HG03432 (cell line): ENCODE measurements around the gene HPCA.
"Not testable (repeated sequence)": the region's sequence is repeated elsewhere in the genome, so short reads cannot be mapped to it uniquely, and the experiment has no call there.

Experiments
- ATAC-seq: cut with Tn5 transposase; IDR thresholded peaks from one replicate; pipeline ENCODE4 v1.9.1; 2021; ENCODE audit warnings: mild to moderate bottlenecking, moderate library complexity; ENCODE audit not compliant: unreplicated experiment

The HPCA gene

GRCh38 chr1:32900956-32901822 lies 14.9 kb downstream of the HPCA start, which contains the start of gene TMEM54:
Gene TMEM54 (minus strand): TSS chr1:32901389. CDS start chr1:32901238, 151 bp downstream.
- ATAC-seq = no peak

DNA sequence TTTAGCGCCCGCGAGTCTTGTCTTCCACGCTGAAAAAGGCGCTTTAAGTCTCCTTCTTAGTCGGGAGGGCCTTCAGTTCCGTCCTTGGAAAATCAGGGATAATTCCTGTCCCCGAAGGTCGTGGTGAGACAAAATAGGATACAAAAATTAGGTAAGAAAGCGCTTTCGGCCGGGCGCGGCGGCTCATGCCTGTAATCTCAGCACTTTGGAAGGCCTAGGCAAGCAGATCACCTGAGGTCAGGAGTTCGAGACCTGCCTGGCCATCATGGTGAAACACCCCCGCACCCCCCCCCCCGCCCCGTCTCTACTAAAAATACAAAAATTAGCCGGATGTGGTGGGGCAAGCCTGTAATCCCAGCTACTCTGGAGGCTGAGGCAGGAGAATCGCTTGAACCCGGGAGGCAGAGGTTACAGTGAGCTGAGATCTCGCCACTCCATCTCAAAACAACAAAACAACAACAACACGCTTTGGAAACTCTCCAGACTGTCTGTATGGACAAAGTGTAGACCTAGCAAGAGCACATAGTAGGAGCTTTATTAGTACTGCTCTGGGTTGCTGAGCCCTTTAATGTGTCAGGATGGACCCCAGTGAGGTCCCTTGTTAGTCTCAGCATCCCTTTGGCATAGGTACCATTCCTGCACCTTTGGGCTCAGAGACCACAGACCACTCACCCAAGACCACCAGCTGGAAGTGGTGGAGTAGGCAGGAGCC lies 15.7 kb downstream of the HPCA start:
- ATAC-seq = no peak

DNA sequence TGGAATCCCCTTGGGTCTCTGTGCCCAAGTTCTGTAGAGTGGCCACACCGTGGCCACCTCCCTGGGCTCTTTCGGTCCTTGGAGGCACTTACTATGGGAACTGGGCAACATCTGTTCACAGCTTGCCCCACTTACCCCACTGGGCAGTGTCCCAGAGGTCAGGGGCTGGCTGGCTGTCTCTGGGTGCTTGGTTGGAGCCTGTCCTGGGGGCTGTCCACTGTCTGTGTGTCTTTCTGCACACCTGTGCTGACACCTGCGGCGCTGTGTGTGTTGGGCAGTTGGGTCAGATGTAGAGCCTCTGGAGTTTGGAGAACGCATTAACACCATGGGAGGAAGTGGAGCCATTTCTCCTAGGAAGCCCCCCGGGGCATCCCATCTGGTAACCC lies 16.2 kb downstream of the HPCA start:
- ATAC-seq = no peak

- no peak for ATAC-seq
Observed at GRCh38 chr1:32903991-32904785, 17.9 kb downstream of the HPCA start.

- no peak for ATAC-seq
Observed at GRCh38 chr1:32904797-32905196, 18.5 kb downstream of the HPCA start.

DNA sequence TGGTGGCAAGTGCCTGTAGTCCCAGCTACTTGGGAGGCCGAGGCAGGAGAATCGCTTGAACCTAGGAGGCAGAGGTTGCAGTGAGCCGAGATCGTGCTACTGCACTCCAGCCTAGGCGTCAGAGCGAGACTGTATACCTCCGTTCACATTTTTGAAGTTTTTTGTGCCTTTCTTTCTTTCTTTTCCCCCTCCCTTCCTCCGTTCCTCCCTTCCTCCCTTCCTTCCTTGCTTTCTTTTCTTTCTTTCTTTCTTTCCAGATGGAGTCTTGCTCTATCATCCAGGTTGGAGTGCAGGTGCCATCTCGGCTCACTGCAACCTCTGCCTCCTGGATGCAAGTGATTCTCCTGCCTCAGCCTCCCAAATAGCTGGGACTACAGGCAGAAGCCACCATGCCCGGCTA lies 19.3 kb downstream of the HPCA start:
- not testable (repeated sequence) for ATAC-seq

DNA sequence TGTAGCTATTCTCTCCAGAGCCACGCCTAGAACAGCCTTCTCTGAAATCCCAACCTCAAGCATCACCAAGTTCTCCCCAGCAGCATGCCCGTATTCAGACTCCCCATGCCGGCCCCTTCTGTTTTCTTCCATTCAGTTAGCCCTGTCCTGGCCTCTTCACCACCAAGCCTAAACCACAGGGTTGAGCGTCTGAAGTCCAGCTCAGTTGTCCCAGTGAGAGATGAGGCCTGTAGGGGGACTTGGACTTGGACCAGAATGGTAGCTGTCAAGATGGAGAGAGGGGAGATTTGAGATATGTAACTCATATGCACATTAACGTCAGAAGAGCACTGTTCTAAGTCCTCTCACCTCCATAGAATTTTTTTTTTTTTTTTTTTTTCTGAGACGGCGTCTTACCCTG lies 20.4 kb downstream of the HPCA start:
- ATAC-seq = no peak

DNA sequence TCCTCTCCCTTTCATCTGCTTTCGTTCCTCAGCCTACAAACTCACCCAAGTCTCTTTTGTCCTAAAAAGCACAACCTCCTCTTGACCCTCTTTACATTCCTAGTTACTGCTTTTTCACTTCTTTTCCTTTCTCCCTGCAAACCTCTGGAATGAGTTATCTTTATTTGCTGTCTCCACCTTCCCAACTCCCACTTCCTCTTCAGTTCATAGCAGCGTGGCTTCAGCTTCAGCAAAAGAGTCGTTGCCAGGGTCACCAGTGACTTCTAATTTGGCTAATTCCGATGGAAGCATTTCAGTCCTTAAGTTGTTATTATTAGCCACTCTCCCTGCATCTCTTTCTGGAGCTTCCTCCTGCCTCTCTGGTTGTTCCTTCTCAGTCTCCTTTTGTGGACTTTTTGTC lies 21.1 kb downstream of the HPCA start:
- ATAC-seq = no peak

- ATAC-seq = no peak
Observed at GRCh38 chr1:32910319-32910718, 24.0 kb downstream of the HPCA start.

DNA sequence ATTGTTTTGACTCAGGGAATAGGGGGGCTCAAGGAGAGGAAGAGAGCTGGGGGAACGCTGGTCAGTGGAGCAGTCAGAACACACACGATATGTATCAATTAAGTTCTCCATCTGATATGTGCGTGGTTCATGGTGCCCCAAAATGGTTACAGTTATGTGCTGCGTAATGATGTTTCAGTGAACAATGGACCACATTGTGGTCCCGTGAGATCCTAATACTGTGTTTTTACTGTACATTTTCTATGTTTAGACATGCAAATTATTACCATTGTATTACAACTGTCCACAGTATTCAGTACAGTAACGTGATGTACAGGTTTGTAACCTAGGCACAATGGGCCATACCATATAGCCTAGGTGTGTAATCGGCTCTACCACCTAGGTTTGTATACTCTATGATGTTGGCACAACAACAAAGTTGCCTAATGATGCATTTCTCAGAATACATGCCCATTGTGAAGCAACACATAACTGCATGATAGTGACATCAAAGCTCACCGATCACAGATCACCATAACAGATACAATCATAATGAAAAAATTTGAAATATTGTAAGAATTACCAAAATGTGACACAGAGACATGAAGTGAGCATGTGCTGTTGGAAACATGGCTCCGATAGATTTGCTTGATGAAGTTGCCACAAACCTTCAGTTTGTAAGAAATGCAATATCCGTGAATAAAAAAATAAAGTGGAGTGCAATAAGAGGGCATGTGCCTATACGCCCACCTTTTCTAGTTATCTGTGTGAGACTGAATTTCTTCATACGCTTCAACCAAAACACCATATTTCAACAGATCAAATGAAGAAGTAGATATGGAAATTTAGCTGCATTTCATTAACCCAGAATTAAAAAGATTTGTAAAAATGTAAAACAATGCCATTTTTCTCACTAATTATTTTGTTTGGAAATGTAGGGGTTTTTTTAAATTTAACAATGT lies 29.7 kb downstream of the HPCA start:
- no peak for ATAC-seq

DNA sequence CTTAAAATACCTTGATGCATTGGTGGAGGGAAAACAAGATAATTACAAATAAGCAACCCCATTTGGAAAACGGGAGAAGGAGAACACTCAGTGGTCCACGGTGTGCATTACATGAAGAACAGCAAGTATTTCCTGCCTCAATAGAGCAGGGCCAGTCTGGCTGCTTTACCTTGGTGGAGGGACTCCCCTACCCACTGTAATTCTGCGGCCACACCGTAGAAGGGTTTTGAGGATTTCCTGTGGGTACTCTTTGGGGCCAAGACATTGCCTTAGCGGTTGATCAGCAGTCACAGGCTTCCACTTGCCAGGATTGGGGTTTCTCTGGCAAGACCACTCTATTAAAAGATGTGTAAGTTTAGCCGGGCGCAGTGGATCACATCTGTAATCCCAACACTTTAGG lies 31.2 kb downstream of the HPCA start:
- ATAC-seq = no peak

DNA sequence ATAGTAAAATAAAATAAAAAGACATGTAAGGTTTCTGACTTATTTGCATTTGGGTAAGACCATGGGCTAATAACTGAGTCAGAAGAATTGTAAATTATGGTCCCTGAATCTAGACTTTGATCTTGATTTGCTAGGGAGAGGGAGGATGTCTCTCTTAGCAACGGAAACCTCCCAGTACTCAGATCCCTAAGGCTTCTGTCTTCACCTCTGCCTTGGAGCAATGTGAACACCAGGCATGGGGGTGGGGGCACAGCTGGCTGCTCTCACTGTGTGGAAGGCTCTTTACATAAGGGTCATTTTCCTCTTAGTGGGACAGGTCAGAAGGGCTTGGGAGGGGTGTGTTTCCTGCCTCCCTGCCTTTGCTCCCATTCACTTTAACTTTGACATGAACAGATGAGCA lies 31.9 kb downstream of the HPCA start:
- no peak for ATAC-seq

GRCh38 chr1:32919811-32920733 lies 33.8 kb downstream of the HPCA start:
- ATAC-seq = no peak

- no peak for ATAC-seq
Observed at GRCh38 chr1:32920833-32921232, 34.5 kb downstream of the HPCA start.

DNA sequence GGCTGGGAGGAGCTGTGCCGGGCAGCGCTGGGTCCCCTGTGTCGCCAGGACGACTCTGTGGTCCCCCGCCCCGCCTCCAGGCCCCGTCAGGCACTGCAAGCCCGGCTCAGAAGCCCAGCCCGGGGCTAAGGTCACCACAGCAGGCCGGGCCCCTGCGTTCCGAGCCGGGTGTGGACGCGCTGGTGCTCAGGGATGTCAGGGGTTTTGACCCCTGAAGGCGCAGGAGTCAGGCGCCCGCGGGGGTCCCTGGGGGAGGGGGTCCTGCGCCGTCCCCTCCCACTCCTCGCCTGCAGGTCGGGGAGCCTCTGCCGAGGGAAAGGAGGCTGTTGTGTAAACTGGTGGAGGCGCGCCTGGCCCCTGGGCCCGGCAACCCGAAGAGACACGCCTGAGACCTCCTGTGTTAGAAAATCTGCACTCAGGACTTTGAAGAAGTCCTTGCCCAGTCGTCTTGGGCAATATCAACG lies 38.6 kb downstream of the HPCA start:
- ATAC-seq = no peak

GRCh38 chr1:32925403-32926162 lies 39.3 kb downstream of the HPCA start:
- no peak for ATAC-seq

DNA sequence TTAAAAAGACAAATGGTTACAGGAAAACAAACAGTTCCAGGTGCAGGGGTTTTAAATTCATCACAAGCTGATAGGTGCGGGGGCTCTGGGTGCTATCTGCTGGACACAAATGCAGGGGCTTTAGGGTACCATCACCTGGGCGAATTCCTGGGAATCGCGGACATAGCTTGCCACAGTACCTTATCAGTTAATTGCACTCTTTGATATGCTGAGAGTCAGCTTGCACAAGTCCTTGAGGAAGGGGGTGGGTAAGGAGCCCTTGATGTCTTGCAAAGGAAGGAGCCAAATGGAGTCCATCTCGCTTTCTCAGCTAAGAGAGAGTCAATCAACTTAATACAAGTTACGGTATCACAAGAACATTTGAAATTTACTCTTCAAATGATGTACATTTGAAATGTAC lies 40.3 kb downstream of the HPCA start:
- ATAC-seq = no peak

GRCh38 chr1:32927441-32927840 lies 41.1 kb downstream of the HPCA start:
- no peak for ATAC-seq
